Tibial nerve (tissue), 4 donors: Measurements from ENCODE around the gene SH3RF3.

Source experiments
- EP300 ChIP-seq, 2 donors: sonication (generic); formaldehyde crosslinking; IDR thresholded peaks; one replicate each; pipeline ENCODE4 v1.6.1; 2017; ENCODE audit warnings: antibody characterized with exemption in 2 of 2, mild to moderate bottlenecking in 1 of 2
- POLR2A ChIP-seq, 2 donors: fragments of 450-650 bp; IDR thresholded peaks; one replicate each; pipeline ENCODE4 v1.6.1; 2017; ENCODE audit warnings: antibody characterized with exemption in 2 of 2, mild to moderate bottlenecking in 2 of 2, moderate library complexity in 2 of 2
- TF ChIP-seq, protein P1 (sequence below), 5 experiments: fragments of 200-600 bp in 3 of 5; fragments of 450-650 bp in 2 of 5; sonication (generic) in 3 of 5; IDR thresholded peaks; one replicate each; pipeline ENCODE4 v1.5.1; 2016 to 2019; ENCODE audit warnings: antibody characterized with exemption in 5 of 5, mild to moderate bottlenecking in 3 of 5, moderate library complexity in 2 of 5

- TF ChIP-seq, protein P1, sequence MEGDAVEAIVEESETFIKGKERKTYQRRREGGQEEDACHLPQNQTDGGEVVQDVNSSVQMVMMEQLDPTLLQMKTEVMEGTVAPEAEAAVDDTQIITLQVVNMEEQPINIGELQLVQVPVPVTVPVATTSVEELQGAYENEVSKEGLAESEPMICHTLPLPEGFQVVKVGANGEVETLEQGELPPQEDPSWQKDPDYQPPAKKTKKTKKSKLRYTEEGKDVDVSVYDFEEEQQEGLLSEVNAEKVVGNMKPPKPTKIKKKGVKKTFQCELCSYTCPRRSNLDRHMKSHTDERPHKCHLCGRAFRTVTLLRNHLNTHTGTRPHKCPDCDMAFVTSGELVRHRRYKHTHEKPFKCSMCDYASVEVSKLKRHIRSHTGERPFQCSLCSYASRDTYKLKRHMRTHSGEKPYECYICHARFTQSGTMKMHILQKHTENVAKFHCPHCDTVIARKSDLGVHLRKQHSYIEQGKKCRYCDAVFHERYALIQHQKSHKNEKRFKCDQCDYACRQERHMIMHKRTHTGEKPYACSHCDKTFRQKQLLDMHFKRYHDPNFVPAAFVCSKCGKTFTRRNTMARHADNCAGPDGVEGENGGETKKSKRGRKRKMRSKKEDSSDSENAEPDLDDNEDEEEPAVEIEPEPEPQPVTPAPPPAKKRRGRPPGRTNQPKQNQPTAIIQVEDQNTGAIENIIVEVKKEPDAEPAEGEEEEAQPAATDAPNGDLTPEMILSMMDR (IDR thresholded peaks at IDR 0.05): no peak
- no peak for TF ChIP-seq POLR2A (IDR thresholded peaks at IDR 0.05)
- no peak for TF ChIP-seq EP300 (IDR thresholded peaks at IDR 0.05)
Measured at GRCh38 chr2:109348671-109349502, 219.9 kb downstream of the SH3RF3 start.
